ENCODE data around the gene GPR108. TPM values are rescaled to one million over a fixed set of nuclear protein-coding genes. Genes with fewer than 3 reads are reported as not detected.
A peak's percentile ranks its signal among the peaks of the same experiment; 100 is the strongest.

GPR108 gene
- total RNA-seq, 2 donors from 2014 or later: 61.4 to 67.2 TPM

DNA sequence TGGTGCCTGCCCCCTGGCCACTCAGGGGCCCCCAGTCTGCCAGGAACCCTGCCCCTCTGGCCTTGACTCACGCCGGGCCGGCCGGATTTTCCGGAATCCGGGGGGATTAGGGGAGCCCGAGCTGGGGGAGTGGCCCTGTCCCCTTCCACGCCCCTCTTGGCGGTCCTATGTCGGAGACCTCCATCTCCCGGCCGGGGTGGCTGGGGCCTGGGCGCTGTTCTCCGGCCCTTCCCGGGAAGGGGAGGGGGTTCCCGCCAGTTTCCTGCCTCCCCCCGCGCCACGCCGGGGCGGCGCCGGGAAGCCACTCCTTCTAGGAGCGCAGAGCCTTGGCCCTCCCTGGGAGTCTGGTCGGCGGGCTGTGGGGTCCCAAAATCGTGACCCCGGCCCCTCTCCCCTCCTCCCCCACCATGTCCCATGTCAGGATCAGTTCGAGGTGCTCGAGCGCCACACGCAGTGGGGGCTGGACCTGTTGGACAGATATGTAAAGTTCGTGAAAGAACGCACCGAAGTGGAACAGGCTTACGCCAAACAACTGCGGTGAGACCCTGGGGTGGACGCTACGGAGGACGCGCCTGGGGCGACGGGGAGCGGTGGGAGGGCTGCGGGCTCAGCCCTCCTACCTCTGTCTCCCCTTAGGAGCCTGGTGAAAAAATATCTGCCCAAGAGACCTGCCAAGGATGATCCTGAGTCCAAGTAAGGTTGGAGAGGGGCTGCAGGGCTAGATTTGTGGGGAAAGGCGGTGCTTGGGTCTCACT is 3.4 kb upstream of the GPR108 start:
- Mint-ChIP-seq H3K27ac (peak overlapping the region; percentile 93), H3K27me3 (ENCODE audit: insufficient read depth) (no peaks in the 10 kb centered on the region), H3K4me1 (peaks cover 44% of the 10 kb centered on the region), H3K4me3 (peak overlapping the region; percentile 90), H3K36me3 (ENCODE audit: low read depth) (peaks cover 37% of the 10 kb centered on the region), H3K9me3 (no peaks in the 10 kb centered on the region)
- no peak overlapping the region for H3K27ac ChIP-seq (ENCODE audit: low read depth, low read length)
- peak overlapping the region; percentile 85 for H3K9ac ChIP-seq (ENCODE audit: extremely low read depth, low read length, poor library complexity, severe bottlenecking)
- WGBS, 2 experiments (ENCODE audit: insufficient coverage in 1 of 2, insufficient read length in 1 of 2): 2 to 5% methylated on average over 15 to 46 of the region's 46 CpGs
- H3K4me3 ChIP-seq (ENCODE audit: low read length): peak overlapping the region; percentile 94
- peaks cover 47% of the 10 kb centered on the region for H3K36me3 ChIP-seq (ENCODE audit: control insufficient read depth, insufficient read depth, low read length)
- no peak for TF ChIP-seq CTCF (conservative IDR thresholded peaks at IDR 0.05)
- H3K9me3 ChIP-seq (ENCODE audit: control insufficient read depth, low read length): no peaks in the 10 kb centered on the region
- peaks cover 3% of the 10 kb centered on the region for H3K4me1 ChIP-seq (ENCODE audit: control insufficient read depth, insufficient read depth, low read length)
- peak; percentile 87 for DNase-seq
- no peaks in the 10 kb centered on the region for H3K27me3 ChIP-seq (ENCODE audit: control insufficient read depth, insufficient read depth, low read length, poor library complexity, severe bottlenecking)

DNA sequence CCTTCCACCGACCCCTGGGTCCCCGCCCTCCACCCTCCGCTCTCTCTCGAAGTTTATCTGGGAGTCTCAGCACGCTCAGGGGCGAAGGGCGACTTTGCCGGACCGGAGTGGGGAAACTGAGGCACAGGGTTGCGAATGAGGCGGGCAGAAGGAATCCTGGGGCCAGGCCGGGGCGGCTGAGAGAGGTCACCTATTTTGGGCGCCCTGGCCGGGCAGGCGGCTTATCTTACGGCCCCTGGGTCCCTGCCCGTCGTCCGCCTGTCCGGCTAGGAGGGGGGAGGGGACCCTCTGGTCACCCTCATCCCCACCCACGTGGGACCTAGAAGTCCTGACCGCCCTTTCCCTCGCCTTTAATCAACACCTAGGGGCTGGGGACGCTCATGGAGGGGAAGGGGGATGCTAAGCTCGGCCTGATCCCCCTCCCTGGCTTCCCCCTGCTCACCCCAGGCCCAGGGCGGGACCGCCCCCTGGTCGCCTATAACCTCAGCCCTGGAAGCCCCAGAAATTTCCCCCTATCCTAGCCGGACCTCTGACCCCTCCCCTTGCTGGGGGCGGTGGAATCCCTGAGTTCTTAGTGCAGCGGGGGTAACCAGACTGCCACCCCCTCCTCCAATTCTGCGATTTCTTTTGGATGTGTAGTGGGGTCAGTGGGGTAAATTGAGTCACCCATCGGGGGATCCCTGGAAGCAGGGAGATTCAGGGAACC is 2.7 kb upstream of the GPR108 start:
- peak; percentile 80 for DNase-seq
- 1% methylated on average over 32 of the region's 34 CpGs; no CpG with 5 or more reads in 1 of the 2 experiments for WGBS, 2 experiments (ENCODE audit: insufficient coverage in 1 of 2, insufficient read length in 1 of 2)
- H3K4me1 ChIP-seq (ENCODE audit: control insufficient read depth, insufficient read depth, low read length): peaks cover 3% of the 10 kb centered on the region
- peaks cover 40% of the 10 kb centered on the region for H3K36me3 ChIP-seq (ENCODE audit: control insufficient read depth, insufficient read depth, low read length)
- Mint-ChIP-seq H3K27me3 (ENCODE audit: insufficient read depth) (no peaks in the 10 kb centered on the region), H3K27ac (peak overlapping the region; percentile 86), H3K36me3 (ENCODE audit: low read depth) (peaks cover 30% of the 10 kb centered on the region), H3K4me1 (peaks cover 52% of the 10 kb centered on the region), H3K9me3 (no peaks in the 10 kb centered on the region), H3K4me3 (peak overlapping the region; percentile 90)
- no peaks in the 10 kb centered on the region for H3K27me3 ChIP-seq (ENCODE audit: control insufficient read depth, insufficient read depth, low read length, poor library complexity, severe bottlenecking)
- peak overlapping the region; percentile 94 for H3K4me3 ChIP-seq (ENCODE audit: low read length)
- H3K9me3 ChIP-seq (ENCODE audit: control insufficient read depth, low read length): no peaks in the 10 kb centered on the region
- TF ChIP-seq CTCF (conservative IDR thresholded peaks at IDR 0.05): no peak
- H3K9ac ChIP-seq (ENCODE audit: extremely low read depth, low read length, poor library complexity, severe bottlenecking): peak overlapping the region; percentile 85
- no peak overlapping the region for H3K27ac ChIP-seq (ENCODE audit: low read depth, low read length)

DNA sequence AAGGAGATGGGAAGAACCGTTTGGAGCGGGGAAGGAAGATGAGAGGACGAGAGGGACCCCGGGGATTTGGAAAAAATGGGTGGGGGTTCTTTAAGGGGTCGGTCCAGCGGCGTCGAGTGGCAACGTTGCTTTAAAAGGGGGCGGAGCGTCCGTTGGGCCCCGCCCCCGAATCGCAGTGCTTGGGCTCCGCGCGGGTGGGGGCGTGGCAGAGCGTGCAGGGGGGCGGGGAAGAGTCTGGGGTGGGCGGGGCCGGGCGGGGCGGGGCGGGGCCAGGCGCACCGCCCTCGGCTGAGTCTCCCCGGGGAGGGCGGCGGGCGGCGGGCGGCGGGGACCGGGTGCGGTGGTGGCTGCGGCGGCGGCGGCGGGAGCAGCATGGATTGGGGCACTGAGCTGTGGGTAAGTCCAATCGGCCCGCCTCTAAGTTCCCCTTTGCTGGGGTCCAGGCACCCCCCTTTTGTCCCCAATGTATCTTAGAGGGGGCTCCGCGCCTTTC is 2.1 kb upstream of the GPR108 start, which contains the start of gene TRIP10:
TSS of gene TRIP10 (plus strand) at position 291 of the 493 bp plus-strand sequence. CDS start at position 373, 82 bp downstream.
- H3K4me1 Mint-ChIP-seq: peaks cover 52% of the 10 kb centered on the region
- H3K27me3 Mint-ChIP-seq (ENCODE audit: insufficient read depth): no peaks in the 10 kb centered on the region

More for the DNA sequence above, 2.1 kb upstream of the GPR108 start, which contains the start of gene TRIP10:
- Mint-ChIP-seq H3K4me3 (peak within 1 kb of the TSS; percentile 90), H3K9me3 (no peaks in the 10 kb centered on the region), H3K36me3 (ENCODE audit: low read depth) (peaks cover 27% of the 10 kb centered on the region), H3K27ac (peak within 1 kb of the TSS; percentile 98)
- Histone ChIP-seq H3K36me3 (ENCODE audit: control insufficient read depth, insufficient read depth, low read length) (peaks cover 34% of the 10 kb centered on the region), H3K9ac (ENCODE audit: extremely low read depth, low read length, poor library complexity, severe bottlenecking) (peak within 1 kb of the TSS; percentile 97), H3K27me3 (ENCODE audit: control insufficient read depth, insufficient read depth, low read length, poor library complexity, severe bottlenecking) (no peaks in the 10 kb centered on the region), H3K4me1 (ENCODE audit: control insufficient read depth, insufficient read depth, low read length) (peaks cover 3% of the 10 kb centered on the region), H3K4me3 (ENCODE audit: low read length) (peak within 1 kb of the TSS; percentile 94), H3K9me3 (ENCODE audit: control insufficient read depth, low read length) (no peaks in the 10 kb centered on the region), H3K27ac (ENCODE audit: low read depth, low read length) (peak within 1 kb of the TSS; percentile 68)
- 0 to 8% methylated on average over 2 to 37 of the region's 47 CpGs for WGBS, 2 experiments (ENCODE audit: insufficient coverage in 1 of 2, insufficient read length in 1 of 2)
- TF ChIP-seq CTCF (conservative IDR thresholded peaks at IDR 0.05): no peak
- DNase-seq: peak; percentile 94
